ENCODE measurements around the gene ZNF814.
A peak's percentile ranks its signal among the peaks of the same experiment; 100 is the strongest.
"Not testable (repeated sequence)": the region's sequence is repeated elsewhere in the genome, so short reads cannot be mapped to it uniquely, and the experiment has no call there.

Gene ZNF814

GRCh38 chr19:57886046-57886445 lies 2.8 kb downstream of the ZNF814 start:
- no peak overlapping the region for H3K4me3 ChIP-seq (ENCODE audit: low read length)
- no peak for TF ChIP-seq ZNF274 (IDR thresholded peaks at IDR 0.05; ENCODE audit: low read depth, low read length)

GRCh38 chr19:57873883-57874799 lies 14.7 kb downstream of the ZNF814 start:
- H3K4me3 ChIP-seq (ENCODE audit: low read length): not testable (repeated sequence)

GRCh38 chr19:57872450-57872849 lies 16.4 kb downstream of the ZNF814 start:
- no peak overlapping the region for H3K4me3 ChIP-seq (ENCODE audit: low read length)
- no peak for TF ChIP-seq ZNF274 (IDR thresholded peaks at IDR 0.05; ENCODE audit: low read depth, low read length)

GRCh38 chr19:57870225-57870624 lies 18.6 kb downstream of the ZNF814 start:
- H3K4me3 ChIP-seq (ENCODE audit: low read length): no peak overlapping the region

GRCh38 chr19:57869655-57870054 lies 19.2 kb downstream of the ZNF814 start:
- H3K4me3 ChIP-seq (ENCODE audit: low read length): not testable (repeated sequence)

More at GRCh38 chr19:57870225-57870624, 18.6 kb downstream of the ZNF814 start:
- TF ChIP-seq ZNF274 (IDR thresholded peaks at IDR 0.05; ENCODE audit: low read depth, low read length): no peak

- TF ChIP-seq ZNF274 (IDR thresholded peaks at IDR 0.05; ENCODE audit: low read depth, low read length): no peak
- H3K4me3 ChIP-seq (ENCODE audit: low read length): no peak overlapping the region
Measured at GRCh38 chr19:57867868-57868492, 20.9 kb downstream of the ZNF814 start.

- not testable (repeated sequence) for H3K4me3 ChIP-seq (ENCODE audit: low read length)
Measured at GRCh38 chr19:57862351-57862750, 26.5 kb downstream of the ZNF814 start.

GRCh38 chr19:57854117-57854516 lies 34.7 kb downstream of the ZNF814 start:
- not testable (repeated sequence) for H3K4me3 ChIP-seq (ENCODE audit: low read length)

- not testable (repeated sequence) for H3K4me3 ChIP-seq (ENCODE audit: low read length)
Measured at GRCh38 chr19:57851812-57852603, 36.8 kb downstream of the ZNF814 start.

GRCh38 chr19:57850553-57851017 lies 38.3 kb downstream of the ZNF814 start:
- no peak for TF ChIP-seq ZNF274 (IDR thresholded peaks at IDR 0.05; ENCODE audit: low read depth, low read length)
- peak overlapping the region; percentile 93 for H3K4me3 ChIP-seq (ENCODE audit: low read length)

GRCh38 chr19:57849666-57850473 lies 39.0 kb downstream of the ZNF814 start, which contains the start of gene ZNF587:
Gene ZNF587, plus strand, starts transcription at chr19:57849859. Its CDS starts 180 bp downstream, at chr19:57850039.
- peak within 1 kb of the TSS; percentile 93 for H3K4me3 ChIP-seq (ENCODE audit: low read length)

- H3K4me3 ChIP-seq (ENCODE audit: low read length): not testable (repeated sequence)
Measured at GRCh38 chr19:57849162-57849665, 39.6 kb downstream of the ZNF814 start.

- H3K4me3 ChIP-seq (ENCODE audit: low read length): not testable (repeated sequence)
Measured at GRCh38 chr19:57847164-57847563, 41.7 kb downstream of the ZNF814 start.
